HepG2 (cell line): ENCODE data around the gene PCGF2. TPM values are rescaled to one million over a fixed set of nuclear protein-coding genes. Genes with fewer than 3 reads are reported as not detected.

ENCODE experiments used
- ATAC-seq: fragments of 200-7000 bp; cut with Tn5 transposase; 3 replicates; pipeline ENCODE4 v1.9.1; 2020; ENCODE audit warnings: mild to moderate bottlenecking, moderate library complexity
- BruUV-seq: library from RNA; stranded (reverse); fragments of 400-500 nt; replicated peaks from 2 replicates; lab custom pipeline; 2021; lab: Mats Ljungman, UMichigan
- CTCF ChIA-PET: fragments of 300-600 bp; formaldehyde crosslinking; extraction: SDS; loops from one replicate; lab custom pipeline; 2021; ENCODE audit warnings: low total read pairs, inconsistent platforms, low intra/inter-chr PET ratio; lab: Yijun Ruan, JAX
- POLR2A ChIA-PET: fragments of 350-600 bp; sonication (Branson Sonifier 250); formaldehyde crosslinking; loops from one replicate; lab custom pipeline; 2020; ENCODE audit warnings: antibody characterized with exemption, inconsistent platforms; lab: Yijun Ruan, JAX
- DNase-seq: peaks from one replicate; pipeline ENCODE4 v3.0.0-alpha.2; 2015; ENCODE audit warnings: low spot score
- FAIRE-seq: peaks from 3 replicates; lab custom pipeline; 2011; peaks lifted over from hg19 to GRCh38; lab: Jason Lieb, UNC
- H2AFZ ChIP-seq: one replicate; pipeline ENCODE4 v1.6.1; 2011; ENCODE audit warnings: low read length, inconsistent platforms
- H3K27ac ChIP-seq: fragments of 300-600 bp; 3 replicates; pipeline ENCODE4 v1.8.0; 2011; ENCODE audit warnings: mixed run types, mild to moderate bottlenecking, mixed read lengths, low read length, inconsistent platforms; ENCODE audit not compliant: insufficient read depth; ENCODE audit errors: extremely low read length
- H3K27me3 ChIP-seq, 2 experiments: fragments of 200-600 bp in 1 of 2; 2 replicates in 1 of 2; 3 replicates in 1 of 2; pipeline versions ENCODE4 v1.6.0 to v1.8.0; 2011; ENCODE audit warnings: low read length in 2 of 2, mild to moderate bottlenecking in 2 of 2, moderate library complexity in 2 of 2, inconsistent platforms in 1 of 2; ENCODE audit not compliant: insufficient read depth in 2 of 2, control insufficient read depth in 1 of 2
- H3K36me3 ChIP-seq, 2 experiments: fragments of 200-600 bp in 1 of 2; replicated peaks in 1 of 2; 2 replicates in 1 of 2; 3 replicates in 1 of 2; pipeline versions ENCODE4 v1.5.1 to v1.8.0; 2011; ENCODE audit warnings: low read length in 2 of 2, inconsistent platforms in 1 of 2; ENCODE audit not compliant: insufficient read depth in 2 of 2, control insufficient read depth in 1 of 2
- H3K4me1 ChIP-seq: 2 replicates; pipeline ENCODE4 v1.5.1; 2012; ENCODE audit warnings: low read length, inconsistent platforms; ENCODE audit not compliant: insufficient read depth
- H3K4me2 ChIP-seq: 2 replicates; pipeline ENCODE4 v1.6.0; 2011; ENCODE audit warnings: low read depth, low read length, inconsistent platforms
- H3K4me3 ChIP-seq, 3 experiments: fragments of 200-600 bp in 1 of 3; sonication (generic), shearing (Covaris generic) in 1 of 3; replicated peaks in 1 of 3; 2 replicates each; pipeline ENCODE4 v1.5.1; 2011 to 2016; ENCODE audit warnings: low read length in 3 of 3, inconsistent platforms in 2 of 3, low read depth in 2 of 3, mild to moderate bottlenecking in 2 of 3, control low read depth in 1 of 3, mixed read lengths in 1 of 3; ENCODE audit not compliant: insufficient read depth in 1 of 3
- H3K79me2 ChIP-seq: one replicate; pipeline ENCODE4 v1.6.1; 2011; ENCODE audit warnings: low read length, inconsistent platforms; ENCODE audit not compliant: insufficient read depth
- H3K9ac ChIP-seq: 2 replicates; pipeline ENCODE4 v1.6.0; 2011; ENCODE audit warnings: mild to moderate bottlenecking, low read depth, low read length, inconsistent platforms; ENCODE audit not compliant: insufficient read depth
- H3K9me3 ChIP-seq: 2 replicates; pipeline ENCODE4 v1.5.1; 2012; ENCODE audit warnings: mild to moderate bottlenecking, low read length
- H4K20me1 ChIP-seq: 2 replicates; pipeline ENCODE4 v1.6.0; 2011; ENCODE audit warnings: inconsistent platforms, mild to moderate bottlenecking, low read length, moderate library complexity; ENCODE audit not compliant: insufficient read depth
- EZH2 ChIP-seq: conservative IDR thresholded peaks from 2 replicates; pipeline ENCODE4 v1.6.1; 2012; ENCODE audit warnings: mild to moderate bottlenecking, low read depth, low read length, moderate library complexity
- KLF9 ChIP-seq: IDR thresholded peaks from 2 replicates; pipeline ENCODE4 v1.6.1; 2016; ENCODE audit warnings: low read depth
- MBD4 ChIP-seq: IDR thresholded peaks from 2 replicates; pipeline ENCODE4 v1.6.1; 2012; ENCODE audit warnings: low read length, inconsistent platforms, borderline replicate concordance
- NFKB2 ChIP-seq: sonication (generic); formaldehyde crosslinking; IDR thresholded peaks from 2 replicates; pipeline ENCODE4 v1.4.0; 2020; ENCODE audit warnings: missing genetic modification reagents, borderline replicate concordance
- RBM22 ChIP-seq: fragments of 200-400 bp; formaldehyde crosslinking; optimal IDR thresholded peaks from 2 replicates; pipeline ENCODE3; 2017; ENCODE audit warnings: mild to moderate bottlenecking, low read length, moderate library complexity
- TAF1 ChIP-seq: sonication (generic); formaldehyde crosslinking; IDR thresholded peaks from 2 replicates; pipeline ENCODE4 v1.4.0; 2020; ENCODE audit warnings: missing genetic modification reagents
- XRCC5 ChIP-seq: fragments of 200-400 bp; formaldehyde crosslinking; optimal IDR thresholded peaks from 2 replicates; pipeline ENCODE3; 2017; ENCODE audit warnings: mild to moderate bottlenecking, low read length
- ZBTB44 ChIP-seq: sonication (generic); formaldehyde crosslinking; IDR thresholded peaks from 2 replicates; pipeline ENCODE4 v1.4.0; 2020; ENCODE audit warnings: missing genetic modification reagents
- ZNF781 ChIP-seq: sonication (generic); formaldehyde crosslinking; IDR thresholded peaks from 2 replicates; pipeline ENCODE4 v1.5.1; 2020; ENCODE audit warnings: borderline replicate concordance, mild to moderate bottlenecking, missing genetic modification reagents; ENCODE audit errors: not compliant biosample characterization
- WGBS: methylation state at CpG from one replicate; pipeline ENCODE4 v1.1.6; 2017; ENCODE audit warnings: low lambda C conversion rate; 5-methylcytosine and 5-hydroxymethylcytosine counted together
- in situ Hi-C: cut with HindIII; loops from 2 replicates; pipeline ENCODE4 v1.10.0; 2017; ENCODE audit warnings: low pct_unique_long_range_greater_than_20kb; ENCODE audit not compliant: extremely low pct_ligation_motif_present
- intact Hi-C: fragments of 100-400 bp; cut with micrococcal nuclease; formaldehyde crosslinking; loops from one replicate; pipeline ENCODE4 v1.10.0; 2022; ENCODE audit not compliant: unreplicated experiment
- polyA plus RNA-seq, 8 experiments: library from polyadenylated mRNA; depleted of rRNA in 3 of 8; stranded (reverse) in 7 of 8; unstranded in 1 of 8; fragments of >200 nt; fragmentation: Illumina TruSeq in 4 of 8; extraction: Trizol in 4 of 8; gene quantifications; 2 replicates each; pipeline versions ENCODE4 v1.2.1 to v1.2.3, GENCODE V29; 2011 to 2016; ENCODE audit warnings: low read depth in 4 of 8, missing spikeins in 1 of 8, mixed read lengths in 1 of 8; ENCODE audit not compliant: insufficient read depth in 1 of 8
- total RNA-seq, 5 experiments: library from RNA; depleted of rRNA; stranded (reverse); fragments of >200 nt; fragmentation: Illumina TruSeq; extraction: Trizol; gene quantifications; 2 replicates each; pipeline ENCODE4 v1.2.3, GENCODE V29; 2016; ENCODE audit warnings: low read depth in 1 of 5
- TF ChIP-seq, protein P1 (sequence below): sonication (generic); formaldehyde crosslinking; IDR thresholded peaks from 2 replicates; pipeline ENCODE4 v1.4.0; 2020; ENCODE audit warnings: missing genetic modification reagents, borderline replicate concordance

Gene PCGF2
- total and polyA plus RNA-seq, 2 of the 13 experiments (the other 11 are each of a cell fraction or from before 2014, with no cell fraction given): 11.6 to 29.4 TPM

DNA sequence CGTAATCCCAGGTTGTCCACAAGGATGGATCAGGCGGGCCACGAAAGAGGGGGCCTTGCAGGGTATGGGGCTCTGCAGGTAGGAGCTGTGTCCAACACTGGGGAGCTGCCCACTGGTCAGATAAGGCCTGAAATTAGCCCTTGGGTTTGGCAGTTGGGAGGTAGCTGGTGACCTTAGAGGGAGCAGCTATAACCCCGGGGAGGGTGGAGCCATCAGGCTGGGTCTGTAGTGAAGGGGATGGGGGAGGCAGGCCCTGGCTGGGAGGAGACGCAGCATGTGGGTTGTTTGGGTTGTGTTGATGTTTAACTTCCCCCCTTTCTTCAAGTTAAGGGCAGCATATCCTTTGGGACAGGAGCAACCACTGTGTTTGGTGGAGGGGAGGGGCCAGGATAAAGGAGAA, 37.2 kb downstream of the PCGF2 start:
- H3K4me2 ChIP-seq: no peak overlapping the region
- WGBS: 83% methylated on average over 5 of the region's 5 CpGs
- no peaks in the 10 kb centered on the region for H3K27me3 ChIP-seq
- intact Hi-C loops: no loop called here
- DNase-seq: no peak
- H3K36me3 ChIP-seq: peaks cover 44 to 85% of the 10 kb centered on the region in 2 experiments
- TF ChIP-seq EZH2 (no peak), NFKB2 (CRISPR knock-in tag) (0 out of 2 replicates have a peak, but pooled peaks have one; percentile 34), MBD4 (no peak), KLF9 (CRISPR knock-in tag) (no peak), XRCC5 (peak; percentile 10), ZNF781 (CRISPR knock-in tag) (no peak), RBM22 (peak; percentile 30), TAF1 (CRISPR knock-in tag) (peak; percentile 25; the same call in 1 of the 2 replicates), ZBTB44 (no peak)
- TF ChIP-seq, protein P1, sequence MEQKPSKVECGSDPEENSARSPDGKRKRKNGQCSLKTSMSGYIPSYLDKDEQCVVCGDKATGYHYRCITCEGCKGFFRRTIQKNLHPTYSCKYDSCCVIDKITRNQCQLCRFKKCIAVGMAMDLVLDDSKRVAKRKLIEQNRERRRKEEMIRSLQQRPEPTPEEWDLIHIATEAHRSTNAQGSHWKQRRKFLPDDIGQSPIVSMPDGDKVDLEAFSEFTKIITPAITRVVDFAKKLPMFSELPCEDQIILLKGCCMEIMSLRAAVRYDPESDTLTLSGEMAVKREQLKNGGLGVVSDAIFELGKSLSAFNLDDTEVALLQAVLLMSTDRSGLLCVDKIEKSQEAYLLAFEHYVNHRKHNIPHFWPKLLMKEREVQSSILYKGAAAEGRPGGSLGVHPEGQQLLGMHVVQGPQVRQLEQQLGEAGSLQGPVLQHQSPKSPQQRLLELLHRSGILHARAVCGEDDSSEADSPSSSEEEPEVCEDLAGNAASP (CRISPR knock-in tag): 0 out of 2 replicates have a peak, but pooled peaks have one; percentile 12
- TF ChIP-seq, all 625 proteins: peak for 5
- ChIA-PET CTCF (no interaction called here), POLR2A (interaction anchor here (0.7 to 3.4 kb wide), 10 partner anchors 7 to 35 kb away, joined by 3 to 20 read pairs (median 3); partner anchors contain the start of gene EPOP)
- Histone ChIP-seq H2AFZ (no peak overlapping the region), H3K4me1 (peaks cover 48% of the 10 kb centered on the region), H3K9me3 (no peaks in the 10 kb centered on the region), H4K20me1 (peaks cover 12% of the 10 kb centered on the region), H3K4me3 (no peak overlapping the region), H3K79me2 (peaks cover 24% of the 10 kb centered on the region), H3K9ac (no peak overlapping the region), H3K27ac (no peak overlapping the region)
- BruUV-seq: no TSS peak
- FAIRE-seq (no peak), ATAC-seq (peak; percentile 5; the same call in 1 of the 3 replicates)
- in situ Hi-C loops: no loop called here
